IPS-NIHi11 (cell line): ENCODE results near the gene MOXD1.
"Not testable (repeated sequence)": the region's sequence is repeated elsewhere in the genome, so short reads cannot be mapped to it uniquely, and the experiment has no call there.

Source experiments
- DNase-seq: peaks from one replicate; pipeline ENCODE4 v3.0.0; 2012; ENCODE audit warnings: mixed read lengths, low spot score

Gene MOXD1

DNA sequence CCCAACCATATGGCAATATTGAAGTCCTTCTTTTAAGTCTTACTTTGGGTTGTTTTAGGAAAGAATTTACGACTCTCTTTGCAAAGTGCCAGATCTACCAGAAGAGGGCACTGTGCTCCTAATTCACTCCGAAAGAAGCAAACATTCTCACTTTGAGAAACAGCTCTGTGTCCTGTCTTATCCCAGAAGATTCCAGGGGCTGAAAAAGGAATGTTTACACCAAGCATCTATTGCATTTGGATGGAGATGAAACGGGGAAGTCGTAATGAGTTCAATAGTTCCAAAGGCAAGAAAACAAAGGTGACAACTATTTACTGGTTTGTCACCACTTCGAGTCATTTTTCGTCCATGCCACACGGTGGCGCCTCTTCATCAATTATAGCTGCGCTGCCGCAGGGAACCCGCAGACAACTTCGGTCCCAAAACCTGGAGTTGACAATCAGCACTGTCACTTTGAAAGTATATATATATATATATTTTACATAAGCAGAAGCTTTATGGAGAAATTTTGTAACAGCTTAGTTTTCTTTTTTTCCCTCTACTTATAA lies 121.6 kb downstream of the MOXD1 start:
- peak; percentile 70 for DNase-seq

DNA sequence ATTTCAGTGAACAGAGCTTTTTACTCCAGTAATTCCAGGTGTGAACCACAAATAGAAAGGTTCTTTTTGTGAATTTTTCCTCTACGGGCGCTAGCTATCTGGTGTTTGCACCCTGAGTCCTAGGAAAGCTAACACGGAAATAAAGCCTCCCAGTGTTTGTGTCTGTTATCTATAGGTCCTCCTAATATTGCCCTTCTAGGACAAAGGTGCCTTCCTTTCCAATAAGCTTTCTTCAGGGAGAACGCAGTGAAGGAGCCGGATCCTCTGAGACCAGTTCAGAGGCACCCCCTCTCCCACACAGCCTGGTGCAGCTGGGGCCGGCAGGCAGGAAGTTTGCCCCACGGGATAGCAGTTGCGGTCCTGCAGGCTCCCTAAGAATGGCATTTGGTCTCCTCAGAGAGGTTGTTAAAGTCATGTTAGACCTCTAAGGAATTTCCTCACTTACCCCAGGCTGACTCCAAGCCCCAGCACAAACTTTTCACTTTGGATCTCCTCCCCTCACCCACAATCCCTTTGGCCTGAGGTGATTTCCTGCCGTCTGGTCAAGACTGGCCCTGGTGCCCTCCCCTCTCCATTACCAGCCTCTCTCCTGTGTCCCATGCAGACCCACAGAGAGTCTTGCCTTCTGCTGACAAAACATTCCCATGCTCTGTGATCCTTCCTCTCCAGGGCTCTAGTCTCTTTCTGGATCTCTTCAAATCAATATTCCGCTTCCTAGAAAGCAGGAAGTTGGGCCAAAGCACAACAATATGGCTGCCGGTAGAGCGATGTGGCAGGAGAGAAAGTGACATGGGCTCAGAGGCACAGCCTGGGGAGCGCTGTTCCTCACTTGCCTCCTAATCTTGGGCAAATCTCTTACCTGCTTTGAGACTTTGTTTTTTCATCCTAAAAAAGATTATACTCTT lies 126.0 kb downstream of the MOXD1 start:
- DNase-seq = no peak

DNA sequence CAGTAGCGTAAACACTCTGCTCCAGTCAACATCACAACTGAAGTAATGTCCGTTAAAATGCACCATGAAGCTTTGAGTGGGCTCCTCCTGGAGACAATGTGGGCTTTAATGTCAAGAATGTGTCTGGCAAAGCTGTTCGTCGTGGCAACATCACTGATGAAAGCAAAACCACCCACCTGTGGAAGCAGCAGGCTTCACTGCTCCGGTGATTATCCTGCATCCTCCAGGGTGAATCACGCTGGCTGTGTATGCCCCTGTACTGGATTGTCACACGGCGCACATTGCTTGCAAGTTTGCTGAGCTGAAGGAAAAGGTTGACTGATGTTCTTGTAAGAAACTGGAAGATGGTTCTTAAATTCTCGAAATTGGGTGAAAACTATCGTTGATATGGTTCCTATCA lies 128.5 kb downstream of the MOXD1 start:
- DNase-seq = no peak

DNA sequence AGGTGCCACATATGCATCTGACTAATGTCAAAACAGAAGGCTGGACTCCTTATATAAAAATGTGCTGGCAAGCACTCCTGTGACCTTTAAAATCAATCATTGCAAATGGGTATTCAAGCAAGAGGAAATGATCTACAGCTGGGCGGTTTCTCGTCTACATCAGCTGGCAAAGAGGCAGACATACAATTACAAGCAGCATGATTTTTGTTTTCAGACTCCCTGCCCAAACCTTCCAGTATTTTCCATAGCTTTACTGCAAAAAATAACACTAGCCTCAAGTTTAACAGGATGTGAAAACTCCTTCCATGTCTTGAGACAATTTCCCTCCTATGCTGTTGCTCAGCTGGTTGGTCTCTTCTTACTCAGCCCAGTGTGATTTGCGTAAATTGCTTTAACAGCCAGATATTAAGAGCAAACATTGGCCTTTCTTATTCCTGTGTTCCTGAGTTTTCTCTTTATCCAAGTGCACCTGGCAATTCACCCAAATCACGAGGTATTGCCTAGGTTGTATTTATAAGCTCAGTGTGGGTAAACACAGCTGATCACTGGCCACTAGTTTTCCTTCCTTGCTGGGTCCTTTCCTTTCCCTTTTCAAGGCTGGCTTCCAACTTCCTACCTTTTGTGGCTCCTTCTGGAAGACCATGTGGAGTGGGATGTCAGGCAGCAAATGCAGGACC lies 130.4 kb downstream of the MOXD1 start:
- DNase-seq = no peak

DNA sequence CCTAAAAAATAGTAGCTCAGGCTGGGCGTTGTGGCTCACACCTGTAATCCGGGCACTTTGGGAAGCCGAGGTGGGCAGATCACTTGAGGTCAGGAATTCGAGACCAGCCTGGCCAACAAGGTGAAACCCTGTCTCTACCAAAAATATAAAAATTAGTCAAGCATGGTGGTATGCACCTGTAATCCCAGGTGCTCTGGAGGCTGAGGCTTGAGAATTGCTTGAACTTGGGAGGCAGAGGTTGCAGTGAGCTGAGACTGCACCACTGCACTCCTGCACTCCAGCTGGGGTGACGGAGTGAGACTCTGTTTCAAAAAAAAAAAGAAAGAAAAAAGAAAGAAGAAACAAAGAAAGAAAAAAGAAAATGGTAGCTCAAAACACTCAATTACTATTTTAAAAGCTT lies 132.6 kb downstream of the MOXD1 start:
- not testable (repeated sequence) for DNase-seq

DNA sequence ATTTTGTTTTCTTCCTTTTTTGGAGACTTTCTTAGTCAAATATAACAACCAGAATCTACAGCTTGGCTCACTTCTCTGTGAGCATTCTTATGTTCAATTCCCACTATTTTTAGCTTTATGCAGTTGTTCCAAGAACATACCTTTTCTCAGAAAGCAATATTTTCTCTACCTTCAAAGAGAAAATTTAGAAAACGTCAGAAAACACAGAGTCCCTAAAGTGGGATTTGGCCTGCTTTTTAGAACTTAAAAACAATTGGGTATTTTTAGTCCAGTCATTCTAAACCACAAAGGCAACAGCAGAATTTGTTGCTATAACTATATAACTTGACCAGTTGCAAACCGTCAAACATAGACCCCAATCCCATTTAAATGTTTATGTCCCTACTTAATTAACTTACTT lies 133.1 kb downstream of the MOXD1 start:
- no peak for DNase-seq

DNA sequence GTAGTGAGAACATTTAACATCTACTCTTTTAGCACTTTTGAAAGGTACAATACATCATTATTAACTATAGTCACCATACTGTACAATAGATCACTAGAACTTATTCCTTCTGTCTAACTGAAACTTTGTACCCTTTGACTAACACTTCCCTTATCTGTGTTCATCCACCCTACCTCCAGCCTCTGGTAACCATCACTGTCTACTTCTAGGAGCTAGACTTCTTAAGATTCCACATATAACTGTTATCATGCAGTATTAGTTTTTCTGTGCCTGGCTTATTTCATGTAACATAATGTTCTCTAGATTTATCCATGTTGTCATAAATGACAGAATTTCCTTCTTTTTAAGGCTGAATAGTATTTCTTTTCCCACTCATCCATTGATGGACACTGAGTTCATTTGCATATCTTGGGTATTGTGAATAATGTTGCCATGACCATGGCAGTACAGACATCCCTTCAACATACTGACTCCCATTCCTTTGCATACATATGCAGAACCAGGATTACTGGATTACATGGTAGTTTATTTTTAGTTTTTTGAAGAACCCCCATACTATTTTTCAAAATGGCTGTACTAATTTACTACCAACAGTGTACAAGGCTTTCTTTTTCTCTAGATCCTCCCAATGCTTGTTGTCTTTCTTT lies 135.7 kb downstream of the MOXD1 start:
- no peak for DNase-seq

DNA sequence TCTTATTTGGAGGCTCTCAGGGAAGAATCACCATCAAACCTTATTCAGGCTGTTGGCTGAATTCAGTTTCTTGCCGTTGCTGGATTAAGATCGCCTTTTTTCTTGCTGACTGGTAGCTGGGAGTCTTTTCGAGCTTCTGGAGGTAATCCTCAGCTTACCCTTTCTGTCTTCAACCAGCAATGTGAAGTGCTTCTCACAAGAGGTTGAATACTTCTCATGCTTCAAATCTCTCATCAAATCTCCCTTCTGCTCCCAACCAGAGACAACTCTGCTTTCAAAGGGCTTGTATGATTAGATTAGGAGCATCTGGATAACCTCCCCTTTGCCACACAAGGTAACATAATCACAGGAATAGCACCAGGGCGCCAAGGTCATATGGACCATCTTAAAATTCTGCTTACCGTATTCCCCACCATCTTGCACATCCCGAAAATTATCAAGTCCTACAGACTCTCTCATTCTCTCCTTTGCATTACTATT lies 137.2 kb downstream of the MOXD1 start:
- no peak for DNase-seq

DNA sequence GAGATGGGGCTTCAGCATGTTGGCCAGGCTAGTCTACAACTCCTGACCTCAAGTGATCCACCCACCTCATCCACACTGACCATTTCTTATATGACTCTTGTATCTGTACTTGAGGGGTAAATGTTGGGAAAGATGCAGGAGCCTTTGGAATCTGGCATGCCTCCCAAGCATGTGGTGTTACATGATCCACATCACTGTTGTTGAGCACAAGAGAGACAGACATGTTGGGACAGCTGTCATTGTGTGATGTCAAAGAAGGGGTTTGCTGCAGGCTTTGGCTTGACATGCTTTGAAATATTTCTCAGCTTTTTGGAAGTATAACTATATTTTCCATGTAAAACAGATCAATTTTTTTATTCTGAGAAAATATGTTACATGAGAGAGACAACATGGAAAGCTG lies 139.9 kb downstream of the MOXD1 start:
- DNase-seq = no peak

DNA sequence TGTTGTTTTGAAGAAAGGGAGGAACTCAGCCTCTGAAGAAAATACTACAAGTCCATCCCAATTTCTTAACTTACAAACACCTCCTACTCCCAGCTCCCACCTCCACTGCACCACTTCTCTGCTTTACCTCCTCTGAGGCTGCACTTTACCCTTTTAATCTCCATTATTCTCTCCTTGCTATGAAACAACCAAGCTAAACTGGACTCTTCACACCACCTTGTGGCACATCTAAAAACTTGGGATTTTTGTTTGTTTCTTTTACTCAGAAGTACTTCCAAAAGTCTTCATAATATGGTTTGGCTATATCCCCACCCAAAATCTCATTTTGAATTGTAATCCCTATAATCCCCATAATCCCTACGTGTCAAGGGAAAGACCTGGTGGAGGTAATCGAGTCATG lies 142.2 kb downstream of the MOXD1 start:
- DNase-seq = peak; percentile 14

DNA sequence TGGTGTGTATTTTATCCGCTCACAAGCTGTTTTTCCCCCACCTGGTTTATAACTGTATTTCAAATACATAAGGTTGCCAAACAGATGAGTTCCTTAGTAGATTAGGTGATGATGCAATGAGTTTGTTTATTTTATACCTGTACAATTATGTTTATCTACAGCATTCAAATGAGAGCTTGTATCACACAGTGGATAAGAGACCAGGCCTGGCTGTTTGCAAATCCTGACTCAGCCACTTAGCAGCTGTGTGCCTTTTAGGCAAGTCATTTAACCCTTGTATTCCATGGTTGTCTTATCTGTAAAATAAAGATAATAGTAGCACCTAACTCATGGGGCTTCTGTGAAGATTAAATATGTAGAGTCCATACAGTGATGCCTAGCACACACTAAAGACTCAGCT lies 143.7 kb downstream of the MOXD1 start:
- no peak for DNase-seq

DNA sequence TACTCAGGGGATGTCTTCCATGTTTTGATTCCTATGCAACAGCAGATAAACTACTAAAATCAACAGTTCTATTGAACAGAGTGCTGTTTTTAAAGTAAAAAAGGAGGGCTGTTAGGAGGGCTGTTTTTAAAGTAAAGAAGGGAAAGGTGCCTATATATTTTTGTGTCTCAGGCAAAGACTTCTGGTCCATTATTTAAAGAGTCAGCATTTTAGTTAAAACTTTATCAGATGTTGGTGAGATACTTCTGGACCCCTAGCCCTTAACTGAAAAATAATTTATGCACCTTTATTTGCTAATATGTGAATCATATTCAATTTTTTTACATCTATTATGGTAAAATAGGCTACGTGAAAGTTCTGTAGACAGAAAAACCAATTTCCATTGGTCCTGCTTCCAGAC lies 144.8 kb downstream of the MOXD1 start:
- no peak for DNase-seq

DNA sequence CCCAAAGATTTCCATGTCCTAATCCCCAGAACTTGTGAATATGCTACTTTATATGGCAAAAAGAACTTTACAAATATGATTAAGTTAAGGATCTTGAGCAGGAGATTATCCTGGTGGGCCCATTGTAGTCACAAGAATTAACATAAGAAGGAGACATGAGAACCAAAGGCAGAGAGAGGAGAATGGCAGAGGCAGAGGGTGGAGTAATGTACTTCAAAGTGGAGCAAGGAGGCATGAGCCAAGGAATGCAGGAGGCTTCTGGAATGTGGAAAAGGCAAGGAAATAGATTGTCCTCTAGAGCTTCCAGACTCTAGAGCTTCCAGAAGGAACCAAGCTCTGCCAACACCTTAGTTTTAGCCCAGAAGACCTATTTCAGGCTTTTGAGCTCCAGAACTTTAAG lies 147.4 kb downstream of the MOXD1 start:
- DNase-seq = no peak

DNA sequence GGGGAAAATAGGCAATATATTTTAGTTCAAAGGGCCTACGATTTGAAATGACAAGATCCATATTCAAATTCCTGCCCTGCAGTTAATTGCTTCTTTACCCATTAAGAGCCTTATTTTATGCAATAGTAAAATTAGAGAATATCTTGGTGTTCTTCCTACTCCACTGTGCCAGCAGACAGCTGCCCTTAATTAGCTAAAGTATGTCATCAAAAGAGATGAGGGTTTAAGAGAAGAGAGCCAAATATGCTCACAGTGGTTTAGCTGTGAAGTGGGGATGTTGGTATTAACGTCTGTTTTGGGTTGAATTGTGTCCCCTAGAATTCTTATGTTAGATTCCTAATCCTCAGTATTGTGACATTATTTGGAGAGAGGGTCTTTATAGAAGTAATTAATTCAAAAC lies 148.1 kb downstream of the MOXD1 start:
- no peak for DNase-seq

DNA sequence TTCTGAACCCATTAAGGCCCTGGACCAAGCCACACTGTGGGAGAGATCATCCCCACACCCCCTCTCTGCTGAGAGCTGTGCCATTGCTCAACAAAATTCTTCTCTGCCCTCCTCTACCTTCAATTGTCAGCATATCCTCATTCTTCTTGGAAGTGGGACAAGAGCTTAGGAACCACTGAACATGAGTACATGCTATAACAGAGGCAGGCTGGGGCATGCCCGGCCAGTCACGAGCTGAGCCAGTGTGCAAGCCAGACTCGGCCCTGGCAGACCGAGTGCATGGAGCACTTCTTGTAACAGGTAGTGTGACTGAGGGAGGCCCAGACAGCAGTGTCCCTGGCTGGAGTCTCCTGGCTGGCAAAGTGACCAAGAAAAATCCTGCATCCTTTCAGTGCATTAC lies 149.2 kb downstream of the MOXD1 start:
- no peak for DNase-seq

DNA sequence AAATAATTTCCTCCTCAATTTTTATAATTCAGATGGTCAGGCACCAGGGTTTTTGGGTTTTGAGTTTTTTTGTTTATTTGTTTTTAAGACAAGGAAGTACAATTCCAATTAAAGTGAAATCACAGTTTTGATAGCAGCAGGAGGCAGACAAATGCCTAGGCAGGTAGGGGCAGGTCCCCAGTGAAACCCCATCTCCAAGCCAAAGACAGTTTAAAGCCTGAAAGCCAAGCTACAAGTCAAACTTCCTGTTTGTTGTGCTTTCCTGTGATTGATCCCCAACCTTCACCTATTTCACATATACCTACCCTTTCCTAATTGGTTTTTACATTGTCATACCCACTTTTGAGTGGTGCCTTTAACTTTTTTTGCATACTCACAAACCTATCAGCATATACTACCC lies 149.6 kb downstream of the MOXD1 start:
- DNase-seq = no peak

DNA sequence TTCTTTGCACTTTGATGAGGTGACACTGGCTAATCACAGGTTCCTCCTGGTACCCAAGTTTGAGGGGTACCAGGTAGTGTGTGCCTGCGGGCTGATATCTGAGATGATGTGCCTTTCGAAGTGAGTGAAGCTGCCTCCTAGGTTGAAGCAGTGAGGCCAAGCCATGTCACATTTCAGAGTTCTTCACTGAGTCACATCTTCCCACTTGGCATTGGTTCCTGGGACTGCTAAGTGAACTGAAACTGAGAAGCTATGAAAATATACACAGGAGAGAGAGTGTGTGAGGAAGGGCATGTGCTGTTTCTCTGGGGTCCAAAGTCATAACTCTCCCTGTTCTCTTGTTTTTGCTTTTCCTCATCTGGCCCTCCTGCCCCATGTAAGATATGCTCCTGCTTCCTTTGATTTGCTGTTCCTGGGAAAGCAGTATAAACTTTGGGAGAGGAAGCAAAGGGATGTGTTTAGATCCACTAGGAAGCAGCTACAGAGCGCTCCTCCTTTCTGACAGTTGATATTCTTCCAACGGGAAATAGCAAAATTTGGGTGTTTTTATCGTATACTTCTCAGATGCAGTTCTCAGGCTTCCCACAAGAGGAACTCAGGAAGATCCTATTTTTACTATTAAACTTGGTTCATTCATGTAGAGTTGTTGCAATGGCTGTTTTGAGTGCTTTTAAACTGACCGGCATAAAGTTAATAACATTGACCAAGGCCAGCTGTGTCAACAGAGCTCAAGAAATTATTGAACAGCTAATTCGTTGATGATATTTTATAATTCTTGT lies 153.7 kb downstream of the MOXD1 start:
- DNase-seq = no peak

DNA sequence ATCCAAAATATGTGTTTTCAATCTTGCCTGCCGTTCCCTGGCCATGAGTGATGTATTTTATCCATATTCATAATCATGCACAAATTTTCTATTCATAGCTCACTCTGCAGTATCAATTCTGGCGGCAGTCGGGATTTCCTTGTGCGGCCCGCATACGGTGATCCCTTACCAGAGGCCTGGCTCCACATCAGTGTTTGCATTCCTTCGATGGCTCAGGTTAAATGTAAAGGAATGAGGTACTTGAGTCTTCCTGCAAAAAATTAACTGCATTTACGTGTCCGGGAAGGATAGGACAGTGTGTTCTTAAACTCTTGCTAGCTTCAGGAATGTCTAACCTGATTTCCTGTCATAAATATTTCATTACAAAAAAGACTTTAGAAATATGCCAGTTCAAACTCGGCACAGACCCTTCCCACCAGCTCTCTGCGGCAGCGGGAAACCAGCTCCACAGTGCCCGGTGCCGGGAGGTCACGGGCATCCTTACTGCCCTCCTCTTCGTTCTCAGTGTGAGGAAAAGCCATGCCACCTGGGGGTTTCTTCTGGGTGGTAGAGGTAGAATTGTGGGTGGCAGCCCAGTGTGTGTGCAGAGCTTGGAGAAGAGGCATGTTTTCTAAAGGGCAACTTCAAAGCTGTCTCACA lies 154.5 kb downstream of the MOXD1 start:
- no peak for DNase-seq

DNA sequence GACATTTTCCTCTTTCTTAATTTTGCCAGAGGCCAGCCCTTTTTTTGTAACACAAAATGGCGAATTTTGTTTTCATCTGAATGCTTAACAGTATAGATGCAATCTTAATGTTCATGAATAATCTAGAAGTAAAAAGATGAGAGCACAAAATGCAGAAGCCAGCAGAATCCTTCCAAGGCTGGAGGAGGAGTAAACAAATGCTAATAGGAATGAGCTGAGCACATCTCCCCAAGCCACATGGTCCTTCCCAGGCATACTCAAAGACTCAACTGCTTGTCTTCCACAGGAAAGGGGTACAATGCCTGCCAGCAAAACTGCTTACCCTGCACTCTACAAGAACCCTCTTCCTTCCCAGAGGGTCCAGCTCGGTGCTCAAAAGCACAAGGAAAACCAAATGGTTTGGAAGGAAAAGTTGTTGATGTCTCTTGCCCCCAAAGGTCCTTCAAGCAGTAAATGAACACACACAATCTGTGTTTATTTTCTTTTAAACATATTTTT lies 155.1 kb downstream of the MOXD1 start:
- no peak for DNase-seq
